ENCODE measurements around the gene DNHD1.

DNHD1 gene

GRCh38 chr11:6489306-6489705, 7.8 kb upstream of the DNHD1 start:
- Histone ChIP-seq H4K20me1 (ENCODE audit: insufficient read depth, low read length, poor library complexity, severe bottlenecking) (no peaks in the 10 kb centered on the region), H3K4me1 (ENCODE audit: insufficient read depth, low read length, poor library complexity, severe bottlenecking) (peaks cover 3% of the 10 kb centered on the region), H3K9me3 (ENCODE audit: insufficient read depth, low read depth, low read length) (no peaks in the 10 kb centered on the region), H3K4me2 (ENCODE audit: low read depth, low read length, poor library complexity, severe bottlenecking) (no peak overlapping the region), H3K9ac (ENCODE audit: low read depth, low read length, poor library complexity, severe bottlenecking) (no peak overlapping the region), H3F3A (ENCODE audit: low read depth) (no peaks in the 10 kb centered on the region), H3K4me3 (ENCODE audit: low read length, poor library complexity, severe bottlenecking) (no peak overlapping the region), H2AFZ (ENCODE audit: low read length) (no peak overlapping the region), H3K79me2 (ENCODE audit: insufficient read depth, low read length) (peaks cover 6% of the 10 kb centered on the region; the same call in 1 of the 2 replicates), H3K36me3 (ENCODE audit: insufficient read depth, low read length) (peaks cover 5% of the 10 kb centered on the region; the same call in 1 of the 2 replicates), H3K27me3 (ENCODE audit: insufficient read depth, low read length, poor library complexity, severe bottlenecking) (no peaks in the 10 kb centered on the region), H3K9me2 (replicated peaks; ENCODE audit: low read depth, low read length) (no peaks in the 10 kb centered on the region)
- TF ChIP-seq CTCF (conservative IDR thresholded peaks at IDR 0.05; ENCODE audit: low read length) (no peak), EZH2phosphoT487 (IDR thresholded peaks at IDR 0.05; ENCODE audit: borderline replicate concordance) (no peak)

GRCh38 chr11:6498121-6498520, 1.0 kb downstream of the DNHD1 start:
- Histone ChIP-seq H3K79me2 (ENCODE audit: insufficient read depth, low read length) (no peaks in the 10 kb centered on the region), H3K4me3 (ENCODE audit: low read length, poor library complexity, severe bottlenecking) (no peak overlapping the region), H3K4me1 (ENCODE audit: insufficient read depth, low read length, poor library complexity, severe bottlenecking) (no peaks in the 10 kb centered on the region), H2AFZ (ENCODE audit: low read length) (no peak overlapping the region), H3F3A (ENCODE audit: low read depth) (no peaks in the 10 kb centered on the region), H3K36me3 (ENCODE audit: insufficient read depth, low read length) (no peaks in the 10 kb centered on the region), H4K20me1 (ENCODE audit: insufficient read depth, low read length, poor library complexity, severe bottlenecking) (no peaks in the 10 kb centered on the region), H3K9ac (ENCODE audit: low read depth, low read length, poor library complexity, severe bottlenecking) (no peak overlapping the region), H3K4me2 (ENCODE audit: low read depth, low read length, poor library complexity, severe bottlenecking) (no peak overlapping the region), H3K9me2 (replicated peaks; ENCODE audit: low read depth, low read length) (no peaks in the 10 kb centered on the region), H3K9me3 (ENCODE audit: insufficient read depth, low read depth, low read length) (no peaks in the 10 kb centered on the region), H3K27me3 (ENCODE audit: insufficient read depth, low read length, poor library complexity, severe bottlenecking) (no peaks in the 10 kb centered on the region)
- TF ChIP-seq CTCF (conservative IDR thresholded peaks at IDR 0.05; ENCODE audit: low read length) (no peak), EZH2phosphoT487 (IDR thresholded peaks at IDR 0.05; ENCODE audit: borderline replicate concordance) (no peak)

DNA sequence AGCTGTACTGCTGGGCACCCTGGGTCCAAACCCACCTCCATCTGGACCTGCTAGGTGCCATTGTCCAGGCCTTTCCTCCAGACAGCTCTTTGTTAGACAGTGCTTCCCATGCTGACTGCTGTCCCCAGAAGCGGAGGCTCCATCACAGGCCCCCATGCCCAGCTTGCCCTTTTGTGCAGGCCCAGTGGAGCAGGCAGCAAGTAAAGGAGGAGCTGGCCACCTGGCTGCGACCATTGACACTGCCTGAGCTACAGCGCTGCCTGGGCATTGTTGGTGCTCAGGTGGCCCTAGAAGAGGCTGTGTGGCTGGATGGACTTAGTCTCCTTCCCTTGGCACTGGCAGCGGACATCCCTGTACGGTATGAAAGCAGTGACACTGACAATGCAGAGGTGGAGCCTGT, 1.5 kb downstream of the DNHD1 start:
- Histone ChIP-seq H3K36me3 (ENCODE audit: insufficient read depth, low read length) (no peaks in the 10 kb centered on the region), H4K20me1 (ENCODE audit: insufficient read depth, low read length, poor library complexity, severe bottlenecking) (no peaks in the 10 kb centered on the region), H3K4me3 (ENCODE audit: low read length, poor library complexity, severe bottlenecking) (no peak overlapping the region), H3K9me3 (ENCODE audit: insufficient read depth, low read depth, low read length) (no peaks in the 10 kb centered on the region), H3K9me2 (replicated peaks; ENCODE audit: low read depth, low read length) (no peaks in the 10 kb centered on the region), H2AFZ (ENCODE audit: low read length) (no peak overlapping the region), H3F3A (ENCODE audit: low read depth) (no peaks in the 10 kb centered on the region), H3K27me3 (ENCODE audit: insufficient read depth, low read length, poor library complexity, severe bottlenecking) (no peaks in the 10 kb centered on the region), H3K79me2 (ENCODE audit: insufficient read depth, low read length) (no peaks in the 10 kb centered on the region), H3K9ac (ENCODE audit: low read depth, low read length, poor library complexity, severe bottlenecking) (no peak overlapping the region), H3K4me1 (ENCODE audit: insufficient read depth, low read length, poor library complexity, severe bottlenecking) (no peaks in the 10 kb centered on the region), H3K4me2 (ENCODE audit: low read depth, low read length, poor library complexity, severe bottlenecking) (no peak overlapping the region)
- no peak for TF ChIP-seq CTCF (conservative IDR thresholded peaks at IDR 0.05; ENCODE audit: low read length)
- no peak for TF ChIP-seq EZH2phosphoT487 (IDR thresholded peaks at IDR 0.05; ENCODE audit: borderline replicate concordance)

Measured in Loucy (cell line).